ENCODE data around the gene ACOT4.

Gene ACOT4

DNA sequence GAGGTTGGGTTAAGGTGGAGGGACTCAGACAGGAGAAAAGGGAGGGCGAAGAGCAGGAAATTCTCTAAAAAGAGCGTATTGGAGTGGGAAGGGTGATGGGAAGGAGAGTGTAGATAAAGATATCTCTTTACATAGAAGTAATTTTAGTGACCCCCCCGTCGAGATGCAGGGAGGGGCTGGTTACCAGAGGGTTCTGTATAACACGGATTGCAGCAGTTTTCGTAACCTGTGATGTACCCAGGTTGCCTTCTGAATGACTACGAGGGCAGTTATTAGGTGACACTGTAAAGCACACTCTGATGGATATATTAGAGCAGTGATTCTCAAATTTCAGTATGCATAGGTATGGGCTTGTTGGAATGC is 53.6 kb downstream of the ACOT4 start:
- TF ChIP-seq TAF1 (IDR thresholded peaks at IDR 0.05; ENCODE audit: borderline replicate concordance, low read depth, low read length), result no peak
- no peak for TF ChIP-seq POLR2AphosphoS5 (IDR thresholded peaks at IDR 0.05; ENCODE audit: low read depth, low read length)
- TF ChIP-seq POLR2A (IDR thresholded peaks at IDR 0.05; ENCODE audit: low read depth, low read length), result no peak
- DNase-seq (ENCODE audit: insufficient read length) (no peak), FAIRE-seq (no peak)

Measured in GM12892 (cell line).